Suprapubic skin (tissue), 4 donors: ENCODE measurements around the gene SBNO2.

ENCODE experiments used
- CTCF ChIP-seq, 2 donors: fragments of 200-600 bp in 1 of 2; fragments of 450-650 bp in 1 of 2; sonication (generic) in 1 of 2; IDR thresholded peaks; one replicate each; pipeline ENCODE4 v1.5.1; 2016 to 2019; ENCODE audit warnings: antibody characterized with exemption in 2 of 2, mild to moderate bottlenecking in 1 of 2, moderate library complexity in 1 of 2
- EP300 ChIP-seq: sonication (generic); formaldehyde crosslinking; IDR thresholded peaks from one replicate; pipeline ENCODE4 v1.6.1; 2017; ENCODE audit warnings: antibody characterized with exemption
- POLR2A ChIP-seq, 2 donors: fragments of 450-650 bp; IDR thresholded peaks; one replicate each; pipeline ENCODE4 v1.6.1; 2017; ENCODE audit warnings: antibody characterized with exemption in 2 of 2, mild to moderate bottlenecking in 2 of 2, moderate library complexity in 2 of 2
- POLR2AphosphoS5 ChIP-seq, 3 donors: sonication (generic); formaldehyde crosslinking; IDR thresholded peaks; one replicate each; pipeline ENCODE4 v1.6.1; 2017; ENCODE audit warnings: antibody characterized with exemption in 3 of 3

DNA sequence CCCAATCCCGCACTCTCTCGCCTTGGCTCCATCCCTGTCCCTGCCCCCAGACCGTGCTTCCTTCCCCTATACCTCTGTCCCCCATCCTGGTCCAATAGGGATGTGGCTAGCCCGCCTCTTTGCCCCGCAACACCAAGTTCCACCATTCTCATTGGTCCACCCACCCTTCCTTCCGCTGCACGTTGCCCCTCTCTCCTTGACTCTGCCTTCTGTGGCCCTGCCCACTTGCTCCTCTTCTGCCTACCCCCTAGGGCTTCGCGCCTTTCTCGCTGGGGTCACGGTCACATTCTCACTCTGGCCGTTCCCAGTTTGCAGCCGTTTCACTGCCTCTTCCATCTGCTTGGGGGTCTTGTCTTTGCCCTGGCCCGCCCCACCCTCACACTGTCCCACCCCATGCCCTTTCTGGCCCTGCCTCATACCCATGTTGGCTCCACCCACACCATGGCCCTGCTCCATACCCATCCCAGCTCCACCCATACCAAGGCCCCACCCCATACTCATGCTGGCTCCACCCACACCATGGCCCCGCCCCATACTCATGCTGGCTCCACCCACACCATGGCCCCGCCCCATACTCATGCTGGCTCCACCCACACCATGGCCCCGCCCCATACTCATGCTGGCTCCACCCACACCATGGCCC lies 111.6 kb downstream of the SBNO2 start:
- no peak for TF ChIP-seq CTCF (IDR thresholded peaks at IDR 0.05)
- TF ChIP-seq POLR2A (IDR thresholded peaks at IDR 0.05), result no peak
- TF ChIP-seq EP300, result no peak
- no peak for TF ChIP-seq POLR2AphosphoS5 (IDR thresholded peaks at IDR 0.05)
